ENCODE results near the gene GPR153.

Gene GPR153

GRCh38 chr1:6288026-6288425, 27.1 kb upstream of the GPR153 start:
- ChIA-PET POLR2A (no interaction called here), CTCF (interaction anchor here (1.3 kb wide), 1 partner anchor 56 kb away, joined by 3 read pairs; no protein-coding TSS in a partner anchor)
- TF ChIP-seq, protein P1, sequence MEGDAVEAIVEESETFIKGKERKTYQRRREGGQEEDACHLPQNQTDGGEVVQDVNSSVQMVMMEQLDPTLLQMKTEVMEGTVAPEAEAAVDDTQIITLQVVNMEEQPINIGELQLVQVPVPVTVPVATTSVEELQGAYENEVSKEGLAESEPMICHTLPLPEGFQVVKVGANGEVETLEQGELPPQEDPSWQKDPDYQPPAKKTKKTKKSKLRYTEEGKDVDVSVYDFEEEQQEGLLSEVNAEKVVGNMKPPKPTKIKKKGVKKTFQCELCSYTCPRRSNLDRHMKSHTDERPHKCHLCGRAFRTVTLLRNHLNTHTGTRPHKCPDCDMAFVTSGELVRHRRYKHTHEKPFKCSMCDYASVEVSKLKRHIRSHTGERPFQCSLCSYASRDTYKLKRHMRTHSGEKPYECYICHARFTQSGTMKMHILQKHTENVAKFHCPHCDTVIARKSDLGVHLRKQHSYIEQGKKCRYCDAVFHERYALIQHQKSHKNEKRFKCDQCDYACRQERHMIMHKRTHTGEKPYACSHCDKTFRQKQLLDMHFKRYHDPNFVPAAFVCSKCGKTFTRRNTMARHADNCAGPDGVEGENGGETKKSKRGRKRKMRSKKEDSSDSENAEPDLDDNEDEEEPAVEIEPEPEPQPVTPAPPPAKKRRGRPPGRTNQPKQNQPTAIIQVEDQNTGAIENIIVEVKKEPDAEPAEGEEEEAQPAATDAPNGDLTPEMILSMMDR (IDR thresholded peaks at IDR 0.05; ENCODE audit: insufficient read depth, low read length, missing control alignments): no peak
- no peak for DNase-seq (ENCODE audit: low read depth, low spot score)
- H3K4me3 ChIP-seq (ENCODE audit: low read depth, low read length): no peak overlapping the region

- TF ChIP-seq, protein P1 (IDR thresholded peaks at IDR 0.05; ENCODE audit: insufficient read depth, low read length, missing control alignments): no peak
- CTCF ChIA-PET: interaction anchor here (1.0 to 1.3 kb wide), 2 partner anchors 11 to 56 kb away, joined by 3 read pairs; no protein-coding TSS in a partner anchor
- DNase-seq (ENCODE audit: low read depth, low spot score): no peak
- POLR2A ChIA-PET: no interaction called here
- H3K4me3 ChIP-seq (ENCODE audit: low read depth, low read length): no peak overlapping the region
Observed at GRCh38 chr1:6287431-6287886, 26.6 kb upstream of the GPR153 start.

- POLR2A ChIA-PET: no interaction called here
- CTCF ChIA-PET: interaction anchor here (1.0 to 1.3 kb wide), 2 partner anchors 10 to 57 kb away, joined by 3 read pairs; no protein-coding TSS in a partner anchor
- TF ChIP-seq, protein P1 (IDR thresholded peaks at IDR 0.05; ENCODE audit: insufficient read depth, low read length, missing control alignments): no peak
- H3K4me3 ChIP-seq (ENCODE audit: low read depth, low read length): no peak overlapping the region
- no peak for DNase-seq (ENCODE audit: low read depth, low spot score)
Observed at GRCh38 chr1:6287029-6287428, 26.1 kb upstream of the GPR153 start.

DNA sequence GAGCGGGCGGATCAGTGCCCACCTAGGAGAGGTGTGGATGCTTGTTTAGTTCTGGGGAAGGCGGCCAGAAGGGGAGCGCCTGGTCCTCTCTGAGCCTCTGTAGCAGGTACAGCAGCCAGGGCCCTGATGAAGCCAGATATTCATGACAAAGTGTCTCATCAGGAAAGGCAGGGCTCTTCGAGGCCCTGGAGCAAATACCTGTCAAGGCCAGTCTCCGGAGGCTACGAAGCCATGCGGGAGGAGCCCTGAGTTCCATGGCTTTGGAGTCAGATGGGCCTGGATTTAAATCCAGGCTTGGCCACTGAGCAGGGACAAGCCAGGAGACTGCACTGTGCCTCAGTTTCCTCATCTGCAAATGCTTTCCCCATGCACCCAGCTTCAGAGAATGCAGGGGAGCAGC, 25.4 kb upstream of the GPR153 start:
- TF ChIP-seq, protein P1 (IDR thresholded peaks at IDR 0.05; ENCODE audit: insufficient read depth, low read length, missing control alignments): no peak
- no peak for DNase-seq (ENCODE audit: low read depth, low spot score)
- CTCF ChIA-PET: no interaction called here
- H3K4me3 ChIP-seq (ENCODE audit: low read depth, low read length): no peak overlapping the region
- POLR2A ChIA-PET: no interaction called here

- TF ChIP-seq, protein P1 (IDR thresholded peaks at IDR 0.05; ENCODE audit: insufficient read depth, low read length, missing control alignments): no peak
- ChIA-PET CTCF (no interaction called here), POLR2A (no interaction called here)
- no peak for DNase-seq (ENCODE audit: low read depth, low spot score)
- H3K4me3 ChIP-seq (ENCODE audit: low read depth, low read length): no peak overlapping the region
Observed at GRCh38 chr1:6285336-6285735, 24.4 kb upstream of the GPR153 start.

DNA sequence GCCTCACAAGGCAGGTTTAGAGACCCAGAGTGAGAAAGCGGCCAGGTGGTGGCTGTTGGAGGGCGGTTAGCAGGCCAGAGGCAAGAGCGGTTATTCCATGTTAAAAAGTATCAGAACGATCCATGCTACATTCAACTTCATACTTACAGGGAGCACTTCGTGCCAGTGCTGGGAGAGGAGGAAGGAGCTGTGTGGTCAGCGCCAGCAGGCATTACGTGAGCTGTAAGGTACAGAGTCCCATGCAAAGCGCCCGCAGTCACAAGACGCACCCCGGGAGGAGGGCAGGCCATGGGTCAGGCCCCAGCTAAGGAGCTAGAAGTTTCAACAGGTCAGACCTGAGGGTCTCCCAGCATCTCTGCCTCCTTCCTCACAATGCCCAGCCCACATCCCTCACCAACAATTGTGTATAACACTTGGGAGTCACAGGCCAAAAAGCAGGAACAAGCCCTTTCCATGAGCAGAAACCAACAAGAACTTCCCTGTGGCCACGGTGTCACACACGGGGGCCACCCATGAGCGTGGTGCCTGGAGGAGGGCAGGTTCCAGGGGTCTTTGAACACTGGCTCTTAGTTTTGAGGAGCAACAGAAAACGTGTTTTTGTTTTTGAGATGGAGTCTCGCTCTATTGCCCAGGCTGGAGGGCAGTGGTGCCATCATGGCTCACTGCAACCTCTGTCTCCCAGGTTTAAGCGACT, 21.8 kb upstream of the GPR153 start:
- TF ChIP-seq, protein P1 (IDR thresholded peaks at IDR 0.05; ENCODE audit: insufficient read depth, low read length, missing control alignments): no peak
- ChIA-PET POLR2A (no interaction called here), CTCF (interaction anchor here (1.6 to 9.9 kb wide), 2 partner anchors 29 to 35 kb away, joined by 4 to 54 read pairs; no protein-coding TSS in a partner anchor)
- DNase-seq (ENCODE audit: low read depth, low spot score): no peak
- H3K4me3 ChIP-seq (ENCODE audit: low read depth, low read length): no peak overlapping the region

Data from AG04449 (cell line).